Dedifferentiated amniotic fluid mesenchymal stem cell (primary cell): Measurements from ENCODE around the gene ARHGAP22.

ENCODE experiments used
- DNase-seq: peaks from one replicate; pipeline ENCODE4 v3.0.0-alpha.2; 2016; ENCODE audit errors: extremely low spot score

Gene ARHGAP22

GRCh38 chr10:48552946-48553564 is 51.8 kb downstream of the ARHGAP22 start:
- DNase-seq: no peak

- DNase-seq: peak; percentile 67
Measured at GRCh38 chr10:48551861-48552591, 52.8 kb downstream of the ARHGAP22 start.

GRCh38 chr10:48550977-48551376 is 53.9 kb downstream of the ARHGAP22 start:
- DNase-seq: no peak

- no peak for DNase-seq
Measured at GRCh38 chr10:48550071-48550691, 54.7 kb downstream of the ARHGAP22 start.

- no peak for DNase-seq
Measured at GRCh38 chr10:48549236-48549635, 55.6 kb downstream of the ARHGAP22 start.

GRCh38 chr10:48548531-48549135 is 56.2 kb downstream of the ARHGAP22 start:
- no peak for DNase-seq

- no peak for DNase-seq
Measured at GRCh38 chr10:48547981-48548380, 56.9 kb downstream of the ARHGAP22 start.

GRCh38 chr10:48547061-48547895 is 57.6 kb downstream of the ARHGAP22 start:
- no peak for DNase-seq

GRCh38 chr10:48545462-48546145 is 59.3 kb downstream of the ARHGAP22 start:
- DNase-seq: no peak

GRCh38 chr10:48543182-48543844 is 61.6 kb downstream of the ARHGAP22 start:
- no peak for DNase-seq

- no peak for DNase-seq
Measured at GRCh38 chr10:48542471-48543181, 62.2 kb downstream of the ARHGAP22 start.

GRCh38 chr10:48541144-48541795 is 63.6 kb downstream of the ARHGAP22 start:
- no peak for DNase-seq

- no peak for DNase-seq
Measured at GRCh38 chr10:48538611-48539010, 66.3 kb downstream of the ARHGAP22 start.

- no peak for DNase-seq
Measured at GRCh38 chr10:48536916-48537890, 67.7 kb downstream of the ARHGAP22 start.

GRCh38 chr10:48536156-48536500 is 68.7 kb downstream of the ARHGAP22 start:
- no peak for DNase-seq

GRCh38 chr10:48535416-48536155 is 69.3 kb downstream of the ARHGAP22 start:
- DNase-seq: no peak

- DNase-seq: no peak
Measured at GRCh38 chr10:48533951-48534720, 70.7 kb downstream of the ARHGAP22 start.
